Stomach (tissue), 4 donors: ENCODE data around the gene C10orf67.

Experiments used
- CTCF ChIP-seq, 7 experiments: fragments of 450-650 bp in 4 of 7; fragments of 200-600 bp in 3 of 7; sonication (generic) in 3 of 7; IDR thresholded peaks; one replicate each; pipeline ENCODE4 v1.5.1; 2016 to 2019; ENCODE audit warnings: antibody characterized with exemption in 7 of 7, control low read depth in 2 of 7, mild to moderate bottlenecking in 1 of 7
- EP300 ChIP-seq: sonication (generic); formaldehyde crosslinking; IDR thresholded peaks from one replicate; pipeline ENCODE4 v1.6.1; 2017; ENCODE audit warnings: antibody characterized with exemption
- POLR2A ChIP-seq, 4 donors: fragments of 450-650 bp; IDR thresholded peaks; one replicate each; pipeline ENCODE4 v1.6.1; 2016; ENCODE audit warnings: antibody characterized with exemption in 4 of 4, control low read depth in 2 of 4, mild to moderate bottlenecking in 1 of 4, moderate library complexity in 1 of 4

GRCh38 chr10:23283680-23284079 lies 60.9 kb downstream of the C10orf67 start:
- TF ChIP-seq CTCF (IDR thresholded peaks at IDR 0.05) (no peak), POLR2A (IDR thresholded peaks at IDR 0.05) (no peak), EP300 (no peak)
